ENCODE measurements around the gene ADISSP. TPM values are rescaled to one million over a fixed set of nuclear protein-coding genes. Genes with fewer than 3 reads are reported as not detected.
A peak's percentile ranks its signal among the peaks of the same experiment; 100 is the strongest.

The ADISSP gene
- total RNA-seq, 1 donor from 2014 or later = 10.2 TPM

DNA sequence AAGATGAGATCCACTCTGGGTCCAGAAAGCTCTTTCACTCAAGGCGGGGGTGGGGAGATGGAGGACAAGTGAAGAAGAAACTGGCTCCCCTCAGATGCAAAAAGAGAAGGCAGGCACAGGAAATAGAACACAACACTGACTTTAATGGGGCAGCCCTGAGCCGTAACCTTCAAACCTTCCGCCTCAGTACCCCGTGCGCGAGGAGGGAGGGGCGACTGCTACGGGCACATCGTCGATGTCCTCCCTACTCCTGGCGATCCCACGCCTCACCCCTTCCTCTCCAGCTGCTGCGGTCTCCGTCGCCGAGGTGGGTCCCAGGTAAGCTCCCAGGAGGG lies 9.8 kb upstream of the ADISSP start:
- no peak for DNase-seq
- peak overlapping the region; percentile 16 for H3K27ac ChIP-seq (replicated peaks)
- intact Hi-C loops (cut with micrococcal nuclease) = no loop called here
- H3K9me3 ChIP-seq (replicated peaks) = no peaks in the 10 kb centered on the region
- no peaks in the 10 kb centered on the region for H3K36me3 ChIP-seq
- TF ChIP-seq, protein P1, sequence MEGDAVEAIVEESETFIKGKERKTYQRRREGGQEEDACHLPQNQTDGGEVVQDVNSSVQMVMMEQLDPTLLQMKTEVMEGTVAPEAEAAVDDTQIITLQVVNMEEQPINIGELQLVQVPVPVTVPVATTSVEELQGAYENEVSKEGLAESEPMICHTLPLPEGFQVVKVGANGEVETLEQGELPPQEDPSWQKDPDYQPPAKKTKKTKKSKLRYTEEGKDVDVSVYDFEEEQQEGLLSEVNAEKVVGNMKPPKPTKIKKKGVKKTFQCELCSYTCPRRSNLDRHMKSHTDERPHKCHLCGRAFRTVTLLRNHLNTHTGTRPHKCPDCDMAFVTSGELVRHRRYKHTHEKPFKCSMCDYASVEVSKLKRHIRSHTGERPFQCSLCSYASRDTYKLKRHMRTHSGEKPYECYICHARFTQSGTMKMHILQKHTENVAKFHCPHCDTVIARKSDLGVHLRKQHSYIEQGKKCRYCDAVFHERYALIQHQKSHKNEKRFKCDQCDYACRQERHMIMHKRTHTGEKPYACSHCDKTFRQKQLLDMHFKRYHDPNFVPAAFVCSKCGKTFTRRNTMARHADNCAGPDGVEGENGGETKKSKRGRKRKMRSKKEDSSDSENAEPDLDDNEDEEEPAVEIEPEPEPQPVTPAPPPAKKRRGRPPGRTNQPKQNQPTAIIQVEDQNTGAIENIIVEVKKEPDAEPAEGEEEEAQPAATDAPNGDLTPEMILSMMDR (IDR thresholded peaks at IDR 0.05; ENCODE audit: borderline replicate concordance) = no peak
- H3K4me3 ChIP-seq = peak overlapping the region; percentile 69
- H3K4me1 ChIP-seq = peaks cover 29% of the 10 kb centered on the region
- no peaks in the 10 kb centered on the region for H3K27me3 ChIP-seq (ENCODE audit: low read depth)

DNA sequence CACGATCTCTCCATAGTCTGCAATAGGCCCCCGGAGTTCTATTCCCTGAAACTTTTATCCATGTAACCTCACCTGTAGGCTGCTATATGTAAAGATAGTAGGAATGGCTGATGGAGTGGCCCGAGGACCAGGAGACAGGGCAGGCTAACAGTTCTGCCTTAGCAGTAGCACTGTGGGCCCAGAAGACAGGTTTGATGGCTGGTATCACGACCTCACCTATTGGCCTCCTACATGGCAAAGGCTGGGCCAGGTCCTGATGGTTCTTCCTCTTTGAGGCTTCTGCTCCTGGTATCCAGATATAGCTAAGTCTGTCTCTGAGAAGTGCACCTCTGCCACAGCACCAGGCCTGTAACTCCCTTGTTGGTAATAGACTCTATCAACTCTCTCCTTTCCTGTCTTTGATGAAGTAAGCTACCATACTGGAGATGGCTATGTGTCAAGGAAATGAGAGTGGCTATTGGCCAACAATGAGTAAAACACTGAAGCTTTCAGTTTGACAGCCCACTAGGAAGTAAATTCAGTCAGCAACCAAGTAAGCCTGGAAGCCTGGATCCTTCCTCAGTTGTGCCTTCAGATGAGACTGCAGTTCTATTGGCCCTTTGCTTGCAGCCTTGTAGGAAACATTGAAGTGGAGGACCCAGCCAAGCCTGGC lies 8.0 kb upstream of the ADISSP start:
- TF ChIP-seq, protein P1 (IDR thresholded peaks at IDR 0.05; ENCODE audit: borderline replicate concordance) = no peak
- no peak overlapping the region for H3K4me3 ChIP-seq
- no peaks in the 10 kb centered on the region for H3K9me3 ChIP-seq (replicated peaks)
- no peak for DNase-seq
- H3K36me3 ChIP-seq = no peaks in the 10 kb centered on the region
- intact Hi-C loops (cut with micrococcal nuclease) = no loop called here
- peaks cover 18% of the 10 kb centered on the region for H3K4me1 ChIP-seq
- H3K27ac ChIP-seq (replicated peaks) = no peak overlapping the region
- no peaks in the 10 kb centered on the region for H3K27me3 ChIP-seq (ENCODE audit: low read depth)

DNA sequence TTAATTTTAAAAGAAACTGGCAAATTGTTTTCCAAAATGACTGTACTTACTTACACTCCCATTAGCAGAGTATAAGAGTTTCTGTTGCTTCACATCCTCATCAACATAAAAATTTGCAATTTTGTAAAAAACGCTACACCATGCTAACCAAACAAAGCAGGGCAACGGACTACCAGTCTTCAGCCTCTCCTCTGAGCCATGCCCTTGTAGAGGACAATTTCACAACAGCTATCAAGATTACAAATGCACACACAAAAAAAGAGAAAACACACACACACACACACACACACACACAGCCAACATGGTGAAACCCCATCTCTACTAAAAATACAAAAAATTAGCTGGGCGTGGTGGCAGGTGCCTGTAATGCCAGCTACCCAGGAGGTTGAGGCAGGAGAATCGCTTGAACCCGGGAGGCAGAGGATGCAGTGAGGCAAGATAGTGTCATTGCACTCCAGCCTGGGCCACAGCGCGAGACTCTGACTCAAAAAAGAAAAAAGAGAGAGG lies 4.1 kb upstream of the ADISSP start:
- no peak for DNase-seq
- intact Hi-C loops (cut with micrococcal nuclease) = no loop called here
- H3K27ac ChIP-seq (replicated peaks) = no peak overlapping the region

DNA sequence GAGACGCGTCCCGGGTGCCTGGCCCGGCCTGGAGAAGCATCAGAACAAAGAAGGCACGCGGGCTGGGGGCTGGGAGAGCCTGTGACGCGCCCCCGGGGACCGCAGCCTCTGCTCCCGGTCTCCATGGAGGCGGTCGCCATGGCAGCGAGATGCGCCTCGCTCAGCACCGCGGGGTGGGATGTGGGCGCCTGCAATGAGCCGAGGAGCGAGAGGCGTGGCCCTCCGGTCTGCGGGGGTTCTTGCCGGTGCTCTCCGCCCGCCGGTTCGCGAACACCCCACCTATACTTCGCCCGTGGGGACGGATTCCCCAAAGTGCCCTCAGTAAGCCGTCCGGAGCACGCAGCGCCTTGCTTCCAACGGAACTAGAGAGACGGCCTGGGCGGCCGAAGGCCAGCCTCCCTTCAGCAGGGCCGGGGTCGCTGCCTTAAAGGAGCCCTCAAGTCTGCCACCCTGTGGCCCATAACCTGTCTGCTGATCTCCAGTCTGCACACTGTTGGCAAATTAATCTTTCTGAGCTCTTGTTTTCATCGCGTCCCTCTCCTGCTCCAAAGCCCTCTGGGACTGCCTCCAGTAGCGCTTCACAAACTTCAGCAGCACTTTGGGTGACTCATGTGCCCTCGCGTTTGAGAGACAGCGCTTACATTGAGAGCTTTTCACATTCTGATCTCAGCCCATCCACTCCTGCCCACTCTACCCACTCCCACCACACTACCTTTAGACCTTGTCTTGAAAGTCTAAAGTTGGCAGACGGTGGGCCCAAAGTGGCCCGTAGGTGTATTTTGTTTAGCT lies 983 bp upstream of the ADISSP start:
- TF ChIP-seq, protein P1 (IDR thresholded peaks at IDR 0.05; ENCODE audit: borderline replicate concordance) = peak; percentile 70
- peaks cover 37% of the 10 kb centered on the region for H3K4me1 ChIP-seq
- H3K27ac ChIP-seq (replicated peaks) = peak overlapping the region; percentile 87
- no peaks in the 10 kb centered on the region for H3K36me3 ChIP-seq
- peak; percentile 73 for DNase-seq
- H3K4me3 ChIP-seq = peak overlapping the region; percentile 79
- no peaks in the 10 kb centered on the region for H3K27me3 ChIP-seq (ENCODE audit: low read depth)
- no peaks in the 10 kb centered on the region for H3K9me3 ChIP-seq (replicated peaks)
- intact Hi-C loops (cut with micrococcal nuclease) = no loop called here

More for the DNA sequence above, 4.1 kb upstream of the ADISSP start:
- no peaks in the 10 kb centered on the region for H3K9me3 ChIP-seq (replicated peaks)
- H3K4me1 ChIP-seq = peaks cover 22% of the 10 kb centered on the region
- H3K36me3 ChIP-seq = no peaks in the 10 kb centered on the region
- H3K27me3 ChIP-seq (ENCODE audit: low read depth) = no peaks in the 10 kb centered on the region
- TF ChIP-seq, protein P1 (IDR thresholded peaks at IDR 0.05; ENCODE audit: borderline replicate concordance) = no peak
- H3K4me3 ChIP-seq = no peak overlapping the region

DNA sequence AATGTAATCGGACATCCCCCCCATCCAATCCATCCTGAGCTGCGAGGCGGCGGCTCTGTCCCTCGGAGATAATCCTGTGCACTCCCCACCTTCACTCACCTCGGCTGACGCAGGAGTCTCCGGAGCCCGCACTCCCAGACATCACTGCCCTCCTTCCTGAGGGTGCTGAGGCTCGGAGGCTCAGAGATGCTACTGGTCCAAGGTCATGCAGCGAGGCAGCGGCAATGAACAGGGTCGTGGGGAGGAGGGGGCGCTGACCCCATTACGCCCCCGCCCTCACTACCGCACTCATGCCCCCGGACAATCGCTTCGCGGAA lies 485 bp downstream of the ADISSP start:
- TF ChIP-seq, protein P1 (IDR thresholded peaks at IDR 0.05; ENCODE audit: borderline replicate concordance) = no peak
- no peaks in the 10 kb centered on the region for H3K9me3 ChIP-seq (replicated peaks)
- intact Hi-C loops (cut with micrococcal nuclease) = no loop called here

More for the DNA sequence above, 485 bp downstream of the ADISSP start:
- H3K27me3 ChIP-seq (ENCODE audit: low read depth) = no peaks in the 10 kb centered on the region
- no peak for DNase-seq
- peaks cover 37% of the 10 kb centered on the region for H3K4me1 ChIP-seq
- peak overlapping the region; percentile 79 for H3K4me3 ChIP-seq
- no peaks in the 10 kb centered on the region for H3K36me3 ChIP-seq
- H3K27ac ChIP-seq (replicated peaks) = peak overlapping the region; percentile 87
